GM19452 (cell line): ENCODE data around the gene METTL24.
"Not testable (repeated sequence)": the region's sequence is repeated elsewhere in the genome, so short reads cannot be mapped to it uniquely, and the experiment has no call there.

Source experiments
- ATAC-seq: cut with Tn5 transposase; IDR thresholded peaks from one replicate; pipeline ENCODE4 v1.9.1; 2021; ENCODE audit not compliant: unreplicated experiment

METTL24 gene

GRCh38 chr6:110318971-110319370 is 39.2 kb downstream of the METTL24 start:
- no peak for ATAC-seq

GRCh38 chr6:110317646-110318045 is 40.5 kb downstream of the METTL24 start:
- ATAC-seq = no peak

- ATAC-seq = no peak
Observed at GRCh38 chr6:110317189-110317588, 41.0 kb downstream of the METTL24 start.

DNA sequence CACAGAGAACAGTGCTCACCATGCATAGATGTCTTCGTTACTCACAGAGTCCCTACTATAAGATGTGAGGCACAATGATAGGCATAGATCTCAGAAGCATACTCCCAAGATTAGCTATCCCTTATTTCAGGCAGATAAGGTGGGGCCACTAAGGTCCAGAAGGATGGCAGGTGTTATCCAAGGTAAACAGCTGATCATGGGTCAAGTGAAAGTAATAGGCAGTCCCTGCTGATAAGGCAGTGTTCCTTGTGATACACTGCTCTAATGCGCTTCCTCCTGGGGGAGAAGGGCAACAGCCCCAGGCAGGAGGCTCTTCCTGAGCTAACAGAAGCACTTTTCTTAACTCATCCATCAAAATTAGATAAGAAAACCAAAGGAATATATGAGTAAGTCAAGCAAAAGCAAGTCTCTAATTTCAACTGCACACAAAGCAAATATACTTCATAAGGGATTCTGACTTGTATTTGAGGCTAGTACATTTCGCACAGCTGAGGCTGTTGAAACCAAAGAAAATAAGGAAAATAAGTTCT is 42.2 kb downstream of the METTL24 start:
- no peak for ATAC-seq

DNA sequence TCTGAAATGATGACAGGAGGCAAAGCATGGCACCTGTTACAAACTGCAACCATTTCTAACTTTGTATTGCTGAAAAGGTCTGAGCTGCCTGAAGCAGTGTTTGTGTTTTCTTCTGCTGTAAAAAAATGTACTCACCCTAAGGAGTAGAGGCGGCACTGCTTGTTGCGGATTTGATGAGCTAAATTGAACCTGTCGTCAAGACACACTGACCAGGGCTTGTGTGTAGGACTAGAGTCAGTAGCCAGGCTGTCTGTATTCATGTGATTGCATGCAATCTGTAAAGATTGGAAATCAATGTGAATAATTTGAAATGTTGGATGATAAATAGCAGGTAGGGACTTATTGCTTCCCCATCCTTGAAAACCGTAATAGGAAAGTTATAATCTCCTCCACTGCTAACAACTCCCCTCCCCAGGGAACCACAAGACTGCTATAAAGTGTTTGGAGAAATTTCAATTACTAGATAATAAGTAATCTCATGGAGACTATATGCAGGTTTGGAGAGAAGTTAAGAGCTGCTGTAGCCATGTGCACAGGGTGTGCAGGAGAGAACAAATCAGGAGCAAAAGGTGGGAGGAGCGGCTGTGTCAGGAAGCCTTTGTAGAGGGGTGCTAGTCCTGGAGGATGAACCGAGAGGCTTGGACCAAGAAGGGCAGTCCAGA is 42.8 kb downstream of the METTL24 start:
- no peak for ATAC-seq

GRCh38 chr6:110310861-110311446 is 47.2 kb downstream of the METTL24 start:
- no peak for ATAC-seq

GRCh38 chr6:110309432-110309831 is 48.7 kb downstream of the METTL24 start:
- ATAC-seq = not testable (repeated sequence)

GRCh38 chr6:110307368-110307767 is 50.8 kb downstream of the METTL24 start:
- no peak for ATAC-seq

- not testable (repeated sequence) for ATAC-seq
Observed at GRCh38 chr6:110305832-110306231, 52.3 kb downstream of the METTL24 start.

GRCh38 chr6:110303692-110304091 is 54.5 kb downstream of the METTL24 start:
- ATAC-seq = not testable (repeated sequence)

- no peak for ATAC-seq
Observed at GRCh38 chr6:110298916-110299315, 59.2 kb downstream of the METTL24 start.

- no peak for ATAC-seq
Observed at GRCh38 chr6:110298411-110298810, 59.7 kb downstream of the METTL24 start.

GRCh38 chr6:110296241-110297025 is 61.7 kb downstream of the METTL24 start:
- no peak for ATAC-seq

DNA sequence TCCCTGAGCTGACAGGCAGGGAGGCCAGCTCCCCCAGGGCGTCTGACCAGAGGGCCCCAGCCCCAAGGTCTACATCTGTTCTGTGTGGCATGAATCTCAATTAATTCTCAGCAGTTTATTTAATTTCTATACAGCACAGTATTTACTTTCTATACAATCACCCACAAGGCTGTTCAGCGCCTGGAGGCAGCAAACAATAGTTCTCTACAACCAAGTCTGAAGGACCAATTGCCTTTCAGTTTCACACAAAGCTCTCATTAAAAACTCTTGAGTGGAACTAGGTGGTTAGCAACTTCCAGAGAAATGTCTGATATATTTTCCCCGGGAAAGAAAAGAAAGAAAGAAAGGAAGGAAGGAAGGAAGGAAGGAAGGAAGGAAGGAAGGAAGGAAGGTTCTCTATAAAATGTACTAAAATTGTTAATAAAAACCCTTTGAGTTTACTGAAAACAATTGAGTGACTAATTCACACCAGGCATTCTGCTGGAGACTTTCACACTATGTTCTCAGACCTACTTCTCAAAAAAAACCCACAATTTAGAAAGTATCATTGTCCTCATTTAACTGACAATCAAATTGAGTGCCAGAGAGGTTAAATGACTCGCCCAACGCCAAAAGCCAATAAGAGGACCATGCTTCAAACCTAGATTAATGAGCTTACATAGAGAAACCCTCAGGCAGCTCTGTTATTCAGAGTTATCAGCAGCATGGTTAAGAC is 62.5 kb downstream of the METTL24 start:
- no peak for ATAC-seq

- ATAC-seq = no peak
Observed at GRCh38 chr6:110287462-110288341, 70.4 kb downstream of the METTL24 start.

DNA sequence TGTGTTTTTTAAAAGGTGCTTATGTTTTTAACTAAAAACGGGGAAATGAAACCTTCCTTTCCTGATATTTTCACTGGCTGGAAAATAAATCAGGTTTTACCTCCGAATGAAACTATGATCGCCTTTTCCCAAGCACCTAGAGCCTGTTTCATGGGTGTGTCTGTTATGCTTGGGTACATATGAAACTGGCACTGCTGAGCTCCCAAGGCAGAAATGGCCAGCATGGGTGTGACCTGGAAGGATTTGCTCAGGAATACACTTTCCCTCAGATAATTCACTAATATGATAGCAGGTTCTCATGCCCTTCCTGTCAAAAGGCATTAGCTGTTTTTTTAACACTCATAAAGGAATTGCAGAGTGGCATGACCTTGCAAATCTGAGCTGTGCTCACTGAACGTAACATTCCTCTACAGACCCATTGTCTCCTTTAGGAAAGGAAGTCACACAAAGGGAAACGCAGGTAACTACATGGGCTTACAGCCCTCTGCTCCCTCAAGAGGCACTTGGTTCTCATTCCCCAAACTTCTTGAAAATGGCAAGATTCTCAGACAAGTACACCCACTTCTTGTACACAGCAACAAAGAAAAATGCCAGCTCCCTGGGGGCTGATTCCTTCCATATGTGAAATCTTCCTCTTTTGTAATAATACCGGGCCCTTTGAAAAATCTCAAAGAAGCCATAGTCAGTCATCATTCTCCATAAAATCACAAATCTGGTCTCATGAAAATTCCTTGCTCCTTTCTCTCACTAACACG is 72.7 kb downstream of the METTL24 start:
- ATAC-seq = no peak

GRCh38 chr6:110284855-110285254 is 73.3 kb downstream of the METTL24 start:
- no peak for ATAC-seq

- no peak for ATAC-seq
Observed at GRCh38 chr6:110283657-110284056, 74.5 kb downstream of the METTL24 start.

- ATAC-seq = no peak
Observed at GRCh38 chr6:110282412-110282811, 75.7 kb downstream of the METTL24 start.
